Activated T-cell treated with anti-CD3 and anti-CD28 coated beads, Interleukin-2, amount 50 U/mL, for 24 hours (primary cell): ENCODE measurements around the gene INSRR.

Experiments used
- DNase-seq: peaks from one replicate; pipeline ENCODE4 v3.0.0-alpha.2; 2020
- H3K27ac Mint-ChIP-seq: 2 replicates; pipeline ENCODE4 v1.8.0; 2020; ENCODE audit warnings: mild to moderate bottlenecking, mixed read lengths
- H3K27me3 Mint-ChIP-seq: 2 replicates; pipeline ENCODE4 v1.8.0; 2020; ENCODE audit warnings: mixed read lengths
- H3K36me3 Mint-ChIP-seq: 2 replicates; pipeline ENCODE4 v1.8.0; 2020; ENCODE audit warnings: low read depth, mixed read lengths
- H3K4me1 Mint-ChIP-seq: 2 replicates; pipeline ENCODE4 v1.8.0; 2020; ENCODE audit warnings: low read depth, mixed read lengths
- H3K4me3 Mint-ChIP-seq: 2 replicates; pipeline ENCODE4 v1.8.0; 2020; ENCODE audit warnings: mild to moderate bottlenecking, moderate library complexity, mixed read lengths
- H3K9me3 Mint-ChIP-seq: 2 replicates; pipeline ENCODE4 v1.8.0; 2020; ENCODE audit warnings: mixed read lengths

Gene INSRR

GRCh38 chr1:156842618-156843300, 16.2 kb downstream of the INSRR start:
- DNase-seq, result no peak
- Mint-ChIP-seq H3K27me3 (peaks cover 89% of the 10 kb centered on the region), H3K36me3 (no peaks in the 10 kb centered on the region), H3K4me1 (peaks cover 22% of the 10 kb centered on the region), H3K4me3 (no peak overlapping the region), H3K9me3 (no peaks in the 10 kb centered on the region), H3K27ac (no peak overlapping the region)

- no peaks in the 10 kb centered on the region for H3K36me3 Mint-ChIP-seq
- H3K27ac Mint-ChIP-seq, result no peak overlapping the region
- H3K4me3 Mint-ChIP-seq, result no peak overlapping the region
- H3K4me1 Mint-ChIP-seq, result peaks cover 30% of the 10 kb centered on the region
- peaks cover 81% of the 10 kb centered on the region for H3K27me3 Mint-ChIP-seq
- no peaks in the 10 kb centered on the region for H3K9me3 Mint-ChIP-seq
- DNase-seq, result no peak
Observed at GRCh38 chr1:156841295-156841855, 17.5 kb downstream of the INSRR start.

GRCh38 chr1:156840898-156841279, 18.0 kb downstream of the INSRR start:
- Mint-ChIP-seq H3K9me3 (no peaks in the 10 kb centered on the region), H3K27ac (no peak overlapping the region), H3K27me3 (peaks cover 76% of the 10 kb centered on the region), H3K36me3 (no peaks in the 10 kb centered on the region), H3K4me3 (no peak overlapping the region), H3K4me1 (peaks cover 35% of the 10 kb centered on the region)
- no peak for DNase-seq

- no peak overlapping the region for H3K4me3 Mint-ChIP-seq
- H3K27me3 Mint-ChIP-seq, result peaks cover 71% of the 10 kb centered on the region
- peaks cover 38% of the 10 kb centered on the region for H3K4me1 Mint-ChIP-seq
- DNase-seq, result no peak
- no peak overlapping the region for H3K27ac Mint-ChIP-seq
- H3K36me3 Mint-ChIP-seq, result no peaks in the 10 kb centered on the region
- no peaks in the 10 kb centered on the region for H3K9me3 Mint-ChIP-seq
Observed at GRCh38 chr1:156840186-156840897, 18.6 kb downstream of the INSRR start.

GRCh38 chr1:156839426-156840109, 19.3 kb downstream of the INSRR start:
- H3K4me3 Mint-ChIP-seq, result no peak overlapping the region
- H3K27me3 Mint-ChIP-seq, result peaks cover 63% of the 10 kb centered on the region
- no peaks in the 10 kb centered on the region for H3K36me3 Mint-ChIP-seq
- H3K4me1 Mint-ChIP-seq, result peaks cover 34% of the 10 kb centered on the region
- no peak for DNase-seq
- H3K9me3 Mint-ChIP-seq, result no peaks in the 10 kb centered on the region
- no peak overlapping the region for H3K27ac Mint-ChIP-seq

GRCh38 chr1:156838972-156839371, 19.9 kb downstream of the INSRR start:
- Mint-ChIP-seq H3K4me1 (peaks cover 35% of the 10 kb centered on the region), H3K9me3 (no peaks in the 10 kb centered on the region), H3K27me3 (peaks cover 57% of the 10 kb centered on the region), H3K36me3 (no peaks in the 10 kb centered on the region), H3K27ac (no peak overlapping the region), H3K4me3 (no peak overlapping the region)
- peak; percentile 67 for DNase-seq

- no peak overlapping the region for H3K4me3 Mint-ChIP-seq
- peak overlapping the region; percentile 5 for H3K27ac Mint-ChIP-seq
- peaks cover 36% of the 10 kb centered on the region for H3K27me3 Mint-ChIP-seq
- peaks cover 39% of the 10 kb centered on the region for H3K4me1 Mint-ChIP-seq
- H3K9me3 Mint-ChIP-seq, result no peaks in the 10 kb centered on the region
- no peaks in the 10 kb centered on the region for H3K36me3 Mint-ChIP-seq
- DNase-seq, result no peak
Observed at GRCh38 chr1:156836892-156837291, 22.0 kb downstream of the INSRR start.

GRCh38 chr1:156836041-156836654, 22.8 kb downstream of the INSRR start:
- peak overlapping the region; percentile 23 for H3K27ac Mint-ChIP-seq
- DNase-seq, result no peak
- H3K27me3 Mint-ChIP-seq, result peaks cover 32% of the 10 kb centered on the region
- peaks cover 39% of the 10 kb centered on the region for H3K4me1 Mint-ChIP-seq
- no peaks in the 10 kb centered on the region for H3K9me3 Mint-ChIP-seq
- H3K4me3 Mint-ChIP-seq, result peak overlapping the region; percentile 27
- no peaks in the 10 kb centered on the region for H3K36me3 Mint-ChIP-seq

GRCh38 chr1:156834322-156834721, 24.6 kb downstream of the INSRR start:
- no peaks in the 10 kb centered on the region for H3K9me3 Mint-ChIP-seq
- peaks cover 19% of the 10 kb centered on the region for H3K27me3 Mint-ChIP-seq
- H3K4me1 Mint-ChIP-seq, result peaks cover 39% of the 10 kb centered on the region
- no peaks in the 10 kb centered on the region for H3K36me3 Mint-ChIP-seq
- no peak overlapping the region for H3K4me3 Mint-ChIP-seq
- DNase-seq, result no peak
- no peak overlapping the region for H3K27ac Mint-ChIP-seq

GRCh38 chr1:156833603-156834002, 25.3 kb downstream of the INSRR start:
- DNase-seq, result no peak
- Mint-ChIP-seq H3K36me3 (no peaks in the 10 kb centered on the region), H3K9me3 (no peaks in the 10 kb centered on the region), H3K27ac (peak overlapping the region; percentile 18), H3K4me1 (peaks cover 34% of the 10 kb centered on the region), H3K4me3 (no peak overlapping the region), H3K27me3 (peaks cover 13% of the 10 kb centered on the region)

- Mint-ChIP-seq H3K36me3 (no peaks in the 10 kb centered on the region), H3K4me3 (no peak overlapping the region), H3K4me1 (peaks cover 34% of the 10 kb centered on the region), H3K27ac (no peak overlapping the region), H3K27me3 (peaks cover 12% of the 10 kb centered on the region), H3K9me3 (no peaks in the 10 kb centered on the region)
- no peak for DNase-seq
Observed at GRCh38 chr1:156832434-156832833, 26.5 kb downstream of the INSRR start.

GRCh38 chr1:156828400-156829124, 30.4 kb downstream of the INSRR start:
- H3K27me3 Mint-ChIP-seq, result peaks cover 7% of the 10 kb centered on the region
- DNase-seq, result no peak
- H3K4me1 Mint-ChIP-seq, result peaks cover 4% of the 10 kb centered on the region
- no peak overlapping the region for H3K27ac Mint-ChIP-seq
- no peaks in the 10 kb centered on the region for H3K9me3 Mint-ChIP-seq
- H3K36me3 Mint-ChIP-seq, result no peaks in the 10 kb centered on the region
- no peak overlapping the region for H3K4me3 Mint-ChIP-seq

- H3K9me3 Mint-ChIP-seq, result no peaks in the 10 kb centered on the region
- H3K36me3 Mint-ChIP-seq, result no peaks in the 10 kb centered on the region
- no peak overlapping the region for H3K4me3 Mint-ChIP-seq
- DNase-seq, result no peak
- peaks cover 7% of the 10 kb centered on the region for H3K27me3 Mint-ChIP-seq
- H3K4me1 Mint-ChIP-seq, result peaks cover 22% of the 10 kb centered on the region
- H3K27ac Mint-ChIP-seq, result no peak overlapping the region
Observed at GRCh38 chr1:156826630-156827029, 32.3 kb downstream of the INSRR start.

GRCh38 chr1:156823210-156823790, 35.6 kb downstream of the INSRR start:
- H3K36me3 Mint-ChIP-seq, result no peaks in the 10 kb centered on the region
- no peak for DNase-seq
- peaks cover 13% of the 10 kb centered on the region for H3K9me3 Mint-ChIP-seq
- H3K4me3 Mint-ChIP-seq, result no peak overlapping the region
- no peak overlapping the region for H3K27ac Mint-ChIP-seq
- no peaks in the 10 kb centered on the region for H3K27me3 Mint-ChIP-seq
- peaks cover 38% of the 10 kb centered on the region for H3K4me1 Mint-ChIP-seq
